Ishikawa (cell line): ENCODE data around the gene MRPL48.

Experiments used
- CEBPB ChIP-seq: IDR thresholded peaks from 2 replicates; pipeline ENCODE4 v1.6.1; 2012
- CREB1 ChIP-seq: IDR thresholded peaks from 2 replicates; pipeline ENCODE4 v1.6.1; 2012; ENCODE audit warnings: low read depth
- EGR1 ChIP-seq: IDR thresholded peaks from 2 replicates; pipeline ENCODE4 v1.6.1; 2012
- EP300 ChIP-seq: IDR thresholded peaks from 2 replicates; pipeline ENCODE4 v1.6.1; 2012; ENCODE audit warnings: borderline replicate concordance
- FOXM1 ChIP-seq: IDR thresholded peaks from 2 replicates; pipeline ENCODE4 v1.6.1; 2012; ENCODE audit warnings: low read depth, borderline replicate concordance
- MAX ChIP-seq: IDR thresholded peaks from 2 replicates; pipeline ENCODE4 v1.6.1; 2012
- NFIC ChIP-seq: IDR thresholded peaks from 2 replicates; pipeline ENCODE4 v1.6.1; 2012
- RAD21 ChIP-seq: IDR thresholded peaks from 2 replicates; pipeline ENCODE4 v1.6.1; 2012; ENCODE audit warnings: low read depth
- REST ChIP-seq: IDR thresholded peaks from 2 replicates; pipeline ENCODE4 v1.6.1; 2012; ENCODE audit warnings: low read depth, mild to moderate bottlenecking
- TCF12 ChIP-seq: IDR thresholded peaks from 2 replicates; pipeline ENCODE4 v1.6.1; 2012; ENCODE audit warnings: low read depth
- TEAD4 ChIP-seq: IDR thresholded peaks from 2 replicates; pipeline ENCODE4 v1.6.1; 2012
- YY1 ChIP-seq: IDR thresholded peaks from 2 replicates; pipeline ENCODE4 v1.6.1; 2012; ENCODE audit warnings: low read depth

GRCh38 chr11:73766763-73767162 lies 20.9 kb upstream of the MRPL48 start:
- no peak for TF ChIP-seq EP300
- no peak for TF ChIP-seq MAX
- TF ChIP-seq TEAD4, result no peak
- no peak for TF ChIP-seq NFIC
- no peak for TF ChIP-seq RAD21
- TF ChIP-seq EGR1, result no peak
- TF ChIP-seq REST, result no peak
- TF ChIP-seq TCF12, result no peak
- no peak for TF ChIP-seq FOXM1
- no peak for TF ChIP-seq CEBPB
- no peak for TF ChIP-seq YY1
- TF ChIP-seq CREB1, result no peak
